GM19328 (cell line): ENCODE data around the gene SLC6A8.
"Not testable (repeated sequence)": the region's sequence is repeated elsewhere in the genome, so short reads cannot be mapped to it uniquely, and the experiment has no call there.

Source experiments
- ATAC-seq: cut with Tn5 transposase; IDR thresholded peaks from one replicate; pipeline ENCODE4 v1.9.1; 2021; ENCODE audit warnings: mild to moderate bottlenecking, moderate library complexity; ENCODE audit not compliant: unreplicated experiment

Gene SLC6A8

GRCh38 chrX:153705403-153706060 is 17.8 kb downstream of the SLC6A8 start:
- ATAC-seq: not testable (repeated sequence)

DNA sequence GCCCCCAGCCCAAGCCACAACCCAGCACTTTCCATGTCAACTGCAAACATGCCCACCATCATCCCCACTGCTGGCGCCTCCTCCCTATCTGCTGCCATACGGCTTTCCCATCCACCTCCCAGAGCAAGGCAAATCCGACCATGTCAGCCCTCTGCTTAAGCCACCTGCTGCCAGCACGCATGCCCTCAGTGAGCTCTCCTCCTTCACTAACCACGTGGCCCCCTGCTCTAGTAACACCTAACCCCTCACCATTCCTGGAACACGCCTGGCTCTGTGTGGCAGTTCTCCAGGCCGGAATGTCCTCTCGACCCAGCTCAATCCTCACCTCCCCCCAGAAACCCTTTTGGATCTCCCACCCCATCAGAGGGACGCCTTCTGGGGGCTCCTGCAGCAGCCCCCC is 19.1 kb downstream of the SLC6A8 start:
- ATAC-seq: no peak

GRCh38 chrX:153707406-153707805 is 19.7 kb downstream of the SLC6A8 start:
- no peak for ATAC-seq

DNA sequence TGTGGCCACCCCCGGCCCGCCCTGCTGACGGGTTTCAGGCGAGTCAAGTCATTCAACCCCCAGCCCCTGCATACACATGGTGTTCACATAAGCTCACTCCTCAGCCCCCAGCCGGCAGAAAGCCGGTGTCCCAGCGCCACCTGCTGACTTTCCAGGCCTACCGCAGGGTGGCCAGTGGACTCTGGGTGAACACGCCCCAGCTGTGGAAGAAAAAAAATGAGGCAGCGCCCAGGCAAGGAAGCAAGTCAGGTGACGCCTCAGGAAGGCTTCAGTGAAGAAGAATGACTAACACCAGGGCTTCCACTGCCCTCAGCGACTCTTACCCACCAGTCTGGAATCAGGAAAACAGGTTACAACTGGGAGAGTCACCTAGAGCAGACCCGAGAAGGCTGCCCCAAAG is 20.7 kb downstream of the SLC6A8 start:
- no peak for ATAC-seq

- ATAC-seq: no peak
Measured at GRCh38 chrX:153709726-153710674, 22.3 kb downstream of the SLC6A8 start.

DNA sequence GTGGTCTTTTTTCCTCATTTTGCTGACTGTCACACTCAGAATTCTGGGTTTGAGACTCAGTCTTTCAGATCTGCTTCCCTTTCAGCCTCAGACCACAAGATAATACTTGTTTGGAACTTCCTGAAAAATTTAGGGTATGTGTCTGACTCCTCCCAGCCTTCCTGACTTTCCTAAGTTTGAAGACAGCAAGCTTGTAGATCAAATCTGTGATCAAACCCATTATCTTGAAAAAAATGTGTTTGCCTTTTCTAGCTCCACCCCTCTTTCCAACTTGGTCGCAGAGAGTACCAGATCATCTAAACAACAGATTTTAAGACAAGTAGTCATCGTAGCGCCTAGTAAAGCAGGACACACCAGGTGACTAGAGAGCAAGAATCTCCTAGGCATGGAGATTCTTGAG is 26.5 kb downstream of the SLC6A8 start:
- no peak for ATAC-seq

GRCh38 chrX:153717445-153717844 is 29.7 kb downstream of the SLC6A8 start:
- ATAC-seq: no peak

DNA sequence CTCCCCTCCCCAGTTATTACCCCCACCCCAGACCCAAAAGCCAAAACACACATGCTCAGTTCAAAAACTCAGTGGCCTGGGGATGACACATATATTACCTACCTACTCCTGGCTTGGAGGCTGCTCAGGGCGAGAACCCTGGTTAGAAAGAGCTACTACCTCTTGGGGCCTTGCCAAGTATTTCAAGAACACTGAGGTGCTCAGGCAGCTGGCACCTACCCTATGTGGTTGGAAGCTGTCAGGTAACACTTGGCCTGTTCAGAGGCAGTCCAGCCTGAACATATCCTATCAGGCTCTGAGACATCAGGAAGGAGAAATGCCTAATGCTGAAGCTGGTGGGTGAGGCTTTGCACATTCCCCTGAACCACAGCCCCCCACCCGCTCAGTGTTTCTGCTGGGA is 31.5 kb downstream of the SLC6A8 start:
- ATAC-seq: no peak

DNA sequence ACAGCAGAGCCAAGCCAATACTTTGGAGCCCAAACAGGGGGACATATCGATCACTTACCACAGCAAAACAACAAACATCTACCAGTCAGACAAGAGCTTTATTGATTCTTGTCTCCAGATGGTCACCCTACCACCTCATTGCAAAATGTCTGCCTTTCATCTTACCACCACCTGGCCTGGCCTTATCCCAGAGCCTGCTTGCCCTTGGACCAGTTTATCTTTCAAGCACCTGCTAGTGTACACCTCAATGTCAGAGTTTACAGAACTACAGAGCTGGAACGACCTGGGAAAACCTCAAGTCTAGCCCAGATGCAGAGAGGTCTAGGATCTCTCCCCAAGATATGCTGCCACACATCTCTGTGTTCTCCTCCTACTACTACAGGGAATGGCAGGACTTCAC is 32.0 kb downstream of the SLC6A8 start:
- no peak for ATAC-seq

DNA sequence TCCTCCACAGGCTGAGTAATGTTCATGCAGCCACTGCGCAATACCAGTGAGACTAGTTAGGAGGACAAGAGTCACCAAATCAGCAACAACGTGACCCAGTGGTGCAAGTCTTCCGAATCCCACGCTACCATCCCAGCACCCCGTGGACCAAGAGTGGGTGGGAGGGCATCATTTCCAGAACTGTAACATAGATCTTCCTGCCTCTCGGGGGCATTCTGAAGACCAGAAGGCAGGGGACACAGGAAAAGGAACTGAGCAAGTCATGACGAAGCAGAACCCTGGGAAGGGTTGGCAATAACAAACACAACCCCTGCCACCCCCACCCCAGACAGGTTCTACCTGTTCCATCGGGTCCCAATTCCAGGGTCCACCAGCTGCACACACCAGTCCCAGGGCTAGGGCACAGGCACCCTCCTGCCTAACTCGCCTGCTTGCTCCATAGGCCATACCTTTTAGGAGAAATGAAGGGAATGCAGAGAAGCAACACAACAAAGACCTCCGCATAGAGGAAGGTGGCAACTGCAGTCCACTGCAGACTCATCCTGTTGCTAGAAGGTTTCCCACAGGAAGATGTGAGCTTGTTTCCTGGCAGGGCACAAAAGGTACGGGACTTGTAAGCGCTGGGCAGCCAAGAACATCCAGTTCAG is 35.1 kb downstream of the SLC6A8 start:
- ATAC-seq: no peak

DNA sequence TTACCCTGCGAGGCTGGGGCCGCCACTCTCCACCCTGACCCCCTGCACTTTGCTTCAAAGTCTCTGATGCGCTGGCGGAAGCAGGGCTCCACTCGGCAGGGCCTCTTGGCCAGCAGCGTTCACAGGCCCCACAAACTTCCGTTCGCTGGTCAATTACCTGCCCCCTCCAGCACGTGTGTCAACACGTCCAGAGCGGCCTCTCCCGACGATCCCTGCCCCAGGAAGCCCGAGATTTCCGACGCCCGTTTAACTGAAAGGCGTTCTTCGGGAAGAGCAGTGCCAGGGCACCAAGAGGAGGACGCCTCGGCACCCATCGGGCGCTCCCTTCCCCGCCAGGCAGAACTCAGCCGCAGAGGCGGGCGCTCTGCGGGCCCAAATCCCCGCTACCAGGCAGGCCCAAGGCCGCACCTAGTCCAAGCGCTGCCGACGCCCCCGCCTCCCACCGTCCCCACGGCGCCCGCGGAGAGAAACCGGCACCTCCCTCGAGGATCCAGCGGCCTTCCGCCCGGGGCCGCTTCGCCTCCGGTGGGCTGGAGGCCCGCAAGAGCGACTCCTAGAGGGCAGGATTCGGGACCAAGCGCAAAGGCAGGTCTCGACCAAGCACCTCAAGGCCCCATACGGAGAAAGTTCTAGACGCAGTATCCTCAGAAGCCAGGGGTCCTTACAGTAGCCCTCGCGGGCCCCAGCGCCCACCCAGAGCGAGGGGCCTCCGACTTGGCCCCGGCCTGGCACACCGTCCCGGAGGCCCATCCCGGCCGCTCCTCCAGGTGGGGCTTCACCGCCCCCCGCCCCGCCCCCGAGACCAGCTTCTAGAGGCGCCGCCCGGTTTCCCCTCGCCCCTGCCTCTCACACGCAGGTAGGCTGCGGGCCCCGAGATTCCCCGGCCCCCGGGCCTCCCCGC is 35.9 kb downstream of the SLC6A8 start:
- peak; percentile 25 for ATAC-seq

DNA sequence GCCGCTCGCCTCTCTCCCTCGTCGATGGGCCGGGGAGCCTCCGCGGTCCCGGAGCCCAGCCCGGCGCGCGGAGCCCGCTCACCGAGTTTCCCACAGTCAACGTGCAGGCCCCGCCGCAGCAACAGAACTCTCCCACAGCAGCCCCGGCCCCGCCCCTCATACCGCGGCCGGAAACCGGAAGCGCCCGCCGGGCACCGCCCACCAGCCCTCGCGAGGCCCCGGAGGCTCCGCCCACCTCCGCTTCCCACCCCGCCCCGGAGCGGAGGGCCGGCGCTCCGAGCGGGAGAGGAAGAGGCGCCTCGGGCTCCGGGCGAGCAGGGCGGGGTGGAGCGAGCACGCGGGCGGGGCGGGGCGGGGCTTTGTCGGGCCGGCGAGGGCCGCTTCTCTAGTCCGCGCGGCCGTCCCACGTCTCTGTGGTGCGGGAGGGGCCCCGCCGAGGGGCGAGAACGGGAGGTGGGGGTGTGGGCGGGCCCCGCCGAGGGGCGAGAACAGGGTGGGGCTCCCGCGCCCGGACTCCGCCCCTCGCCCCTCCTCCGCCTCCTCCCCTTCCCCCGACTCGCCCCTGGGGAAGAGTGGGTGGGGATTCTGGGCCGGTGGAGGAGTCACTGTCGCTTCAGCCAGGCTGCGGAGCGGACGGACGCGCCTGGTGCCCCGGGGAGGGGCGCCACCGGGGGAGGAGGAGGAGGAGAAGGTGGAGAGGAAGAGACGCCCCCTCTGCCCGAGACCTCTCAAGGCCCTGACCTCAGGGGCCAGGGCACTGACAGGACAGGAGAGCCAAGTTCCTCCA is 36.7 kb downstream of the SLC6A8 start, which contains the start of the genes ABCD1 and BCAP31:
Gene ABCD1 (plus strand): TSS at position 605 of the 787 bp plus-strand sequence. CDS start 411 bp downstream, outside the sequence.
Gene BCAP31 (minus strand): TSS at position 136 of the 787 bp plus-strand sequence. CDS start 1,143 bp downstream, outside the sequence.
- ATAC-seq: peak; percentile 55

DNA sequence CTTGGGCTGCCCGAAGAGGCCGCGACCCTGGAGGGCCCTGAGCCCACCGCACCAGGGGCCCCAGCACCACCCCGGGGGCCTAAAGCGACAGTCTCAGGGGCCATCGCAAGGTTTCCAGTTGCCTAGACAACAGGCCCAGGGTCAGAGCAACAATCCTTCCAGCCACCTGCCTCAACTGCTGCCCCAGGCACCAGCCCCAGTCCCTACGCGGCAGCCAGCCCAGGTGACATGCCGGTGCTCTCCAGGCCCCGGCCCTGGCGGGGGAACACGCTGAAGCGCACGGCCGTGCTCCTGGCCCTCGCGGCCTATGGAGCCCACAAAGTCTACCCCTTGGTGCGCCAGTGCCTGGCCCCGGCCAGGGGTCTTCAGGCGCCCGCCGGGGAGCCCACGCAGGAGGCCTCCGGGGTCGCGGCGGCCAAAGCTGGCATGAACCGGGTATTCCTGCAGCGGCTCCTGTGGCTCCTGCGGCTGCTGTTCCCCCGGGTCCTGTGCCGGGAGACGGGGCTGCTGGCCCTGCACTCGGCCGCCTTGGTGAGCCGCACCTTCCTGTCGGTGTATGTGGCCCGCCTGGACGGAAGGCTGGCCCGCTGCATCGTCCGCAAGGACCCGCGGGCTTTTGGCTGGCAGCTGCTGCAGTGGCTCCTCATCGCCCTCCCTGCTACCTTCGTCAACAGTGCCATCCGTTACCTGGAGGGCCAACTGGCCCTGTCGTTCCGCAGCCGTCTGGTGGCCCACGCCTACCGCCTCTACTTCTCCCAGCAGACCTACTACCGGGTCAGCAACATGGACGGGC is 37.5 kb downstream of the SLC6A8 start:
- no peak for ATAC-seq

GRCh38 chrX:153725832-153726285 is 38.1 kb downstream of the SLC6A8 start:
- no peak for ATAC-seq

DNA sequence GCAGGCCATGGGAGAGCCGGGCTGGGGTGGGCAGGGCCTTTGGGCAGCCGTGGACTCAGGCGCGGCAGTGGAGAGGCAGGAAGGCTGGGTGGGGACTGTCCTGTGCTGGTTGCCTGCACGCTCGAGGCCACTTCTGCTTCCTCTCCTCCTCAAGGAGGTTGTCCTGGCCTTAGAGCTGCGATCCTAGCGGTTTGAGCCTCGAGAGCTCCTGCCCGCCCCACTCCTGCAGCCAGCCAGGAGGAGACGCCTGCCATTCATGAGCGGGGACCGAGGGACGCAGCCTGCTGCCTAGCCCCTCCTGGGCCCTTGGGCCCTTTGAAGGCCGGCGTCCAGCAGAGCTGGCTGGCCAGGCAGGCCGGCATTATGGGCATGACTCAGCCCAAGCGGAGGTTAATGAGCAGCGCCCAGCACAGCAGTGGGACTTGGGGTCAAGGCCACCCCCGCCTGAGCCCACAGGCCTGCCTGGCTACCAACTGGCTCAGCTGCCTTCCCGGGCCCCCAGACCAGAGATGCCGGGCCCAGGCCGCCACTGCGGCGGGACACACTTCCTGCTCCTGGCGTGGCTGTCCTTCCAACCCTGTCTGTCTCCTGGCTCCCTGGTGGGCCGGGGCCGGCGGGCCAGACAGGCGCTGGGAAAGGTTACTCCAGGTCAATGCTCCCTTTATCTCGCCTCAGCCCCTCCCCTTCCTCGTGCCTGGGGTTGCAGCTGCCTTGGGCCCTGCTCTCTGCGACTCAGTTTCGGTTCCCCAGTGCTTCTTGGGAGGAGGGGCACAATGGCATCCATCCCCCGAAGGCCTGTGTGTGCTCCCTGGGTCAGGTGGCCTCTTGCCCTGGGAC is 38.8 kb downstream of the SLC6A8 start:
- peak; percentile 48 for ATAC-seq

DNA sequence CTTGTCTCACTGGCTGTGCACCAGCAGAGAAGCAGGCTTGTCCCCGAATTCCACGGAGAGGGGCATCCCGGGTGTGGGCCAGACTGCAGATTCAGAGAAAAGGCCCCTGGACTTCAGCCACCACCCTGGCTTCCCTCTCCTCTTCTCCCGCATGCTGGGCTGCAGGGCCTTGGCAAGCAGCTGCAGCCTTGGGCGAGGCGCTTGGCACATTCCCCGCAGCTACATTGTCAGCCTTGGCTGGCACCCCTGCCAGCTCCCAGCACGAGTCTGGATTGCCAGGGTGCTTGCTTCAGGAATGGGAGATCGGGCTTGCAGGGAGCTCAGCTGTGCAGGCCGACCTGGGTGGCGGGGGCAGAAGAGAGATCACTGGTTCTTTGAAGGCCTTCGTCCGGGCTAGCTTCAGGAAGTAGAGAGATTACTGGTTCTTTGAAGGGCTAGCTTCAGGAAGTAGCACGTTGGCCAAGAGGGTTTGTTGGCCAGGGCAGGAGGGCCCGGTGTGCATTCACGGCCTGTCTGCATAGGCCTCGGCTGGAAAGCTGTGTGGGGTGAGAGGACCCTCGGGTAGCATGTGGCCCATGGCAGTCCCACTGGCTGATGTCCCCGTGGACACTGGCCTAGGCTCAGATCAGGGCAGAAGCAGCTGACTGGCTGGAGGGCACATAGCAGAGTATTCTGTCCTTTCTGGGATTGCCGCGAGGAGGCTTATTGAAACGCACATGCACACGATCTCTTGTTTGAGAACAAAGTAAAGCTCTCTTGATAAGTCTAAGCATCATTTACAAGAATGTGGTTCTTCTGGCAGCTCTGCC is 39.6 kb downstream of the SLC6A8 start:
- no peak for ATAC-seq

DNA sequence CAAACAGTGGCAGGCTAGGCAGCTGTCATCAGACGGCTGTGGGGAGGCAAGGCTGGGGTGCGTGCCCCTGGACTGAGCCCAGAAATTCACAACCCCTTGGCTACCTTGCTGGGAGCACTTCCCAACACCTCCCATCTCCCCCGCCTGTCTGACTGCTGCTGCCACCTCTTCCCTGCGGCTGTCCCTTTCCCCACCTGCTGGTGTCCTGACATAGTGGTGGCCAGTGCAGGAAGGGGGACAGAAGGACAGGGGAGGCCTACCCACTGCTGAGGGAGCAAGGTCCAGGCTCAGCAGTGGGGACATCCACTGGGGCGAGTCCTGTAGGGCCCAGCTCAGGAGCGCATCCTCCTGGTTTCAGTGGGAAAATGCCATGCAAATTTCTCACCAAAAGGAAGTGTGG is 40.4 kb downstream of the SLC6A8 start:
- no peak for ATAC-seq
